ENCODE data around the gene RANGAP1. TPM values are rescaled to one million over a fixed set of nuclear protein-coding genes. Genes with fewer than 3 reads are reported as not detected.

RANGAP1 gene
- total RNA-seq: 49.0 and 49.7 TPM in 2 replicates
- long read RNA-seq, transcript RANGAP1-201 (16 exons, 3,060 nt): major isoform, 8 of 10 reads
- long read RNA-seq, partial matches to known transcripts: 1 of 10 reads
- long read RNA-seq, other reads (novel, unspliced or antisense): 1 of 10 reads

DNA sequence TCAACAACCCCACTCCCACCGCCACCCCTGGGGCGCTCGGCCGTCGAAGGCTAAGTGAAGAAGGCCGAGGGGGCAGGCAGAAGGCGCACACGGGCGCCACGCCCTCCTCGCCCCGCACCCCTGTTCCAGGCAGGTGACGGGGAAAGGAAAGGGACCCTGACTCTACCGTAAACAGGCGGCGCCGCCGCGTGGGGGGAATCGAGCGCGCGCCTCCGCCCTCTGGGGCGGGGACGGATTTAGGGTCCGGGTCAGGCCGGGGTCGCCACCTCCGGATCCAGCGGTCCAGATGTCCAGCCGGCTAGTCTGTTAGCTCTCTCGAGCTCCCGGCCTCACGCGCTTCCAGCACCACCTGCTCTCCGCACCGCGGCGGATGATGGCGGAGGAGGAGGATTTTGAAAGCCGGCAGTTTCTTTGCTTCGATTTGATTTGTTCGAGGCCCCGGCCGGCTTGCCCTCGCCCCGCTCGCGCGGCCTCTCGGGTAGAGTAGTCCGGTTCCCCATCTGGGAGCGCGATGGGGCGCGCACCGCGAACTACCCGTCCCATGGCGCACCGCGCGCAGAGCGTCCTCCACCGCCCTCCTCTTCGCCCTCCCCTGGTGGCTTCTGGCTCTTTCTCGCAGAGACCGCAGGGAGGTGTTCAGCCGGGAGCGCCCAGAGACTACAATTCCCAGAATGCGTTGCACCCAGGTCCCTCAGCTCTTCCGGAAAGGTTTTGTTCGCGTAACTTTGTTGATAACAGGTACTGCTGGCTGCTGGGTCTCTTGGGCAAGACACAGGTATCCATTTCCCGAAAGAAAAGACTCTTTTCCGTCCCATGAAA lies at the start of gene RANGAP1:
Gene RANGAP1, minus strand, starts transcription at position 368 of the 819 bp plus-strand sequence. CDS start 5,143 bp downstream, outside the sequence.
- Mint-ChIP-seq H3K4me1 (ENCODE audit: unreplicated experiment) (peaks cover 47% of the 10 kb centered on the region), H3K27ac (ENCODE audit: unreplicated experiment) (peak within 1 kb of the TSS; percentile 88)

DNA sequence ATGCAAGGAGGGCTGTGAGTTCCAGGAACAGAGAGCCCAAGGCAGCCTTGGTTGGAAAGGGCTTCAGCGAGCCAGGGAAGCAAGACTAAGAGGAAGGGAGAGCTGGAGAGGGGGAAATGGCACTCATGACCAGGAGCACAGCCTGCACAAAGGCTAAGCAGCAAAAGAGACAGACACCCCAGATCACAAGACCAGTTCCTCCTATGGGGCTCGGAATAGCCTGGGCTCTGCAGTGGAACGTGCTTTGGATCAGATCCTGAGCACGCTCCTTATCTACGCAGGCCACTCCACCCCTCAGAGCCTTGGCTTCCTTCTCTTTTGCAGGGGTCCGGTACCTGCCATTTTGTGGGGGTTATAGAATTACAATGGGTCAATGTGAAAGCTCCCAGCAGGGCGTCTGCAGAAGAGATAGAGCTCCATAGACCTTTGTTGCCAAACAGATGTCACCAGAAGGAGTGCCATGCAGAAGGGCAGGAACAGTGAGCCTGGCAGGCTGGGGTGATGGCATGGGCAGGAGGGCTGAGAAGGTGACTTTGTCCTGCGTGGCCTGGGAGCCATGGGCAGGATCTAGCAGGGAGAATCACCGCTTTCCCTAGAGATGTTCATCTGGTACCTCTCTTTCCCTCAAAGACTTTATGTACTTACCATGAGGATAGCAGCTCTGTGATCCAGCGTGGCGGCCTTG lies 49.1 kb upstream of the RANGAP1 start:
- no peak overlapping the region for H3K4me3 Mint-ChIP-seq (ENCODE audit: unreplicated experiment)
- no peaks in the 10 kb centered on the region for H3K27me3 Mint-ChIP-seq (ENCODE audit: unreplicated experiment)
- H3K27ac Mint-ChIP-seq (ENCODE audit: unreplicated experiment): no peak overlapping the region

More for the DNA sequence above, at the start of gene RANGAP1:
- peaks cover 3% of the 10 kb centered on the region for H3K36me3 Mint-ChIP-seq (ENCODE audit: unreplicated experiment)
- peak within 1 kb of the TSS; percentile 81 for H3K4me3 Mint-ChIP-seq (ENCODE audit: unreplicated experiment)
- no peaks in the 10 kb centered on the region for H3K27me3 Mint-ChIP-seq (ENCODE audit: unreplicated experiment)
- no peaks in the 10 kb centered on the region for H3K9me3 Mint-ChIP-seq (ENCODE audit: unreplicated experiment)
- TF ChIP-seq, protein P1, sequence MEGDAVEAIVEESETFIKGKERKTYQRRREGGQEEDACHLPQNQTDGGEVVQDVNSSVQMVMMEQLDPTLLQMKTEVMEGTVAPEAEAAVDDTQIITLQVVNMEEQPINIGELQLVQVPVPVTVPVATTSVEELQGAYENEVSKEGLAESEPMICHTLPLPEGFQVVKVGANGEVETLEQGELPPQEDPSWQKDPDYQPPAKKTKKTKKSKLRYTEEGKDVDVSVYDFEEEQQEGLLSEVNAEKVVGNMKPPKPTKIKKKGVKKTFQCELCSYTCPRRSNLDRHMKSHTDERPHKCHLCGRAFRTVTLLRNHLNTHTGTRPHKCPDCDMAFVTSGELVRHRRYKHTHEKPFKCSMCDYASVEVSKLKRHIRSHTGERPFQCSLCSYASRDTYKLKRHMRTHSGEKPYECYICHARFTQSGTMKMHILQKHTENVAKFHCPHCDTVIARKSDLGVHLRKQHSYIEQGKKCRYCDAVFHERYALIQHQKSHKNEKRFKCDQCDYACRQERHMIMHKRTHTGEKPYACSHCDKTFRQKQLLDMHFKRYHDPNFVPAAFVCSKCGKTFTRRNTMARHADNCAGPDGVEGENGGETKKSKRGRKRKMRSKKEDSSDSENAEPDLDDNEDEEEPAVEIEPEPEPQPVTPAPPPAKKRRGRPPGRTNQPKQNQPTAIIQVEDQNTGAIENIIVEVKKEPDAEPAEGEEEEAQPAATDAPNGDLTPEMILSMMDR (IDR thresholded peaks at IDR 0.05): peak; percentile 26
- peak; percentile 100 for DNase-seq (ENCODE audit: extremely low spot score, unreplicated experiment)

DNA sequence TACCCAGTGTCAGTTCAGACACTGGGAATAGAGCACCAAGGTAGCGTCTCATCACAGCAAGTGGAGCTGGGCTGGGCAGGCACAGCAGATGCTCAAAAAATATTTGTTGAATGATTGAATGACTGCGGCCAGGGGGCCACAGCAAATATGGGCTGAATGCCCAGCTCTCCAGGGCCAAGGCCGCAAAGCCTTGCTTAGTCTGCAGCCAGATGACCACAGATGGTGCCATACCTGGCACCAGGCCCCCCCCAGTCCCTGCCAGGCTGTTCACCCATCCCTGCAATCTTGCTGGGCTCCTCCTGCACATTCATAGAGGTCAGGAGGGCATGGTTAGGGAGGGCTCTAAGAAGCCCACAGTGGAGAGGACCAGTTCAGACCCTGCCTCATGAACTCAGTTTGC lies 48.2 kb upstream of the RANGAP1 start:
- peaks cover 31% of the 10 kb centered on the region for H3K36me3 Mint-ChIP-seq (ENCODE audit: unreplicated experiment)
- no peaks in the 10 kb centered on the region for H3K27me3 Mint-ChIP-seq (ENCODE audit: unreplicated experiment)
- TF ChIP-seq, protein P1 (IDR thresholded peaks at IDR 0.05): no peak
- no peaks in the 10 kb centered on the region for H3K4me1 Mint-ChIP-seq (ENCODE audit: unreplicated experiment)
- H3K4me3 Mint-ChIP-seq (ENCODE audit: unreplicated experiment): no peak overlapping the region
- H3K27ac Mint-ChIP-seq (ENCODE audit: unreplicated experiment): no peak overlapping the region
- no peaks in the 10 kb centered on the region for H3K9me3 Mint-ChIP-seq (ENCODE audit: unreplicated experiment)
- no peak for DNase-seq (ENCODE audit: extremely low spot score, unreplicated experiment)

More for the DNA sequence above, 49.1 kb upstream of the RANGAP1 start:
- Mint-ChIP-seq H3K36me3 (ENCODE audit: unreplicated experiment) (peaks cover 29% of the 10 kb centered on the region), H3K9me3 (ENCODE audit: unreplicated experiment) (no peaks in the 10 kb centered on the region), H3K4me1 (ENCODE audit: unreplicated experiment) (no peaks in the 10 kb centered on the region)
- DNase-seq (ENCODE audit: extremely low spot score, unreplicated experiment): no peak
- TF ChIP-seq, protein P1 (IDR thresholded peaks at IDR 0.05): no peak

DNA sequence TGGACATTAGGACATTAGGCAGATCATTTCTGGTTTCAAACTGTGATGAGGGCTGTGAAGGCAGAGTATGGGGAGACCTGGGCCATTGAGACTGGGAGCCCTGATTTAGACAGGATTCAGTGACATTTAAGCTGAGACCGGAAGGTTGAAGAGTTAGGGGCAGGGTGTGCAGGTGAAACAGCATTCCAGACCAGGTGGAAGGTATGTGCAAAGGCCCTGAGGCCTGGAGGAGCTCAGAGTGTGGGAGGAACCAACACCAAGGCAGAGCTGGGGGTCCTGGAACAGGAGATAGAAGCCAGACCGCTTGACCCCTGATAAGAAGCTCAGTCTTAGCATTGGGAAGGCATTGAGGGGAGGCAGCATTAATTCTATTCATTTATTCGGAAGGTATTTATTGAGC lies 47.8 kb upstream of the RANGAP1 start:
- no peaks in the 10 kb centered on the region for H3K27me3 Mint-ChIP-seq (ENCODE audit: unreplicated experiment)
- DNase-seq (ENCODE audit: extremely low spot score, unreplicated experiment): no peak

More for the DNA sequence above, 47.8 kb upstream of the RANGAP1 start:
- Mint-ChIP-seq H3K36me3 (ENCODE audit: unreplicated experiment) (peaks cover 28% of the 10 kb centered on the region), H3K4me1 (ENCODE audit: unreplicated experiment) (no peaks in the 10 kb centered on the region), H3K4me3 (ENCODE audit: unreplicated experiment) (no peak overlapping the region), H3K27ac (ENCODE audit: unreplicated experiment) (no peak overlapping the region), H3K9me3 (ENCODE audit: unreplicated experiment) (no peaks in the 10 kb centered on the region)
- TF ChIP-seq, protein P1 (IDR thresholded peaks at IDR 0.05): no peak
